ENCODE measurements around the gene FARP1. TPM values are rescaled to one million over a fixed set of nuclear protein-coding genes. Genes with fewer than 3 reads are reported as not detected.

Gene FARP1
- total RNA-seq, 4 donors from 2014 or later: 11.0 to 27.2 (median 13.6) TPM

- Histone ChIP-seq H3K27ac (no peak overlapping the region), H3K36me3 (peaks cover 23% of the 10 kb centered on the region), H3K27me3 (no peaks in the 10 kb centered on the region), H3K9me3 (no peaks in the 10 kb centered on the region), H3K4me1 (no peaks in the 10 kb centered on the region), H3K4me3 (no peak overlapping the region)
- no peak for DNase-seq (ENCODE audit: low spot score in 2 of 2)
- 86% methylated on average over 10 of the region's 10 CpGs for WGBS
- TF ChIP-seq POLR2AphosphoS5 (IDR thresholded peaks at IDR 0.05): no peak
- no peak for TF ChIP-seq POLR2A (IDR thresholded peaks at IDR 0.05)
- no peak for TF ChIP-seq EP300 (IDR thresholded peaks at IDR 0.05)
- no peak for TF ChIP-seq CTCF (IDR thresholded peaks at IDR 0.05)
Observed at GRCh38 chr13:98429081-98429480, 286.2 kb downstream of the FARP1 start.

DNA sequence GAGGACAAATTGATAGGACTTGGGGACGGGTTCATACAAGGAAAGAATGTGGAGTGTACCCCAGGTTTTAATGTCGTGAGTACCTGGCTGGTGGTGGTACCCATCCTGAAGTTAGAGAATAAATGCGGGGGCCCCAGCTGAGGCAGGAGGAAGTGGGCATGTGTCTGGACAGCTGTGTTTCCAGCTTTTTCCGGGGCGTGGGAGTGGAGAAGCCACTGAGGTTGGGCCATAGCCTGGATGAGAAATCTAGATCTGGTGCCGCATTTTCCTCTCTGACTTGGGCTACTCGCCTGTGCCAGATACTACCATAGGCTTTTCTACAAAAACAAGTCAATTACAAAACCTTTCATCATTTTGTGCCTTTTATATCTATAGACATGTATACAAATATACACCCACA lies 286.6 kb downstream of the FARP1 start:
- 90% methylated on average over 7 of the region's 7 CpGs for WGBS
- no peak overlapping the region for H3K4me3 ChIP-seq

DNA sequence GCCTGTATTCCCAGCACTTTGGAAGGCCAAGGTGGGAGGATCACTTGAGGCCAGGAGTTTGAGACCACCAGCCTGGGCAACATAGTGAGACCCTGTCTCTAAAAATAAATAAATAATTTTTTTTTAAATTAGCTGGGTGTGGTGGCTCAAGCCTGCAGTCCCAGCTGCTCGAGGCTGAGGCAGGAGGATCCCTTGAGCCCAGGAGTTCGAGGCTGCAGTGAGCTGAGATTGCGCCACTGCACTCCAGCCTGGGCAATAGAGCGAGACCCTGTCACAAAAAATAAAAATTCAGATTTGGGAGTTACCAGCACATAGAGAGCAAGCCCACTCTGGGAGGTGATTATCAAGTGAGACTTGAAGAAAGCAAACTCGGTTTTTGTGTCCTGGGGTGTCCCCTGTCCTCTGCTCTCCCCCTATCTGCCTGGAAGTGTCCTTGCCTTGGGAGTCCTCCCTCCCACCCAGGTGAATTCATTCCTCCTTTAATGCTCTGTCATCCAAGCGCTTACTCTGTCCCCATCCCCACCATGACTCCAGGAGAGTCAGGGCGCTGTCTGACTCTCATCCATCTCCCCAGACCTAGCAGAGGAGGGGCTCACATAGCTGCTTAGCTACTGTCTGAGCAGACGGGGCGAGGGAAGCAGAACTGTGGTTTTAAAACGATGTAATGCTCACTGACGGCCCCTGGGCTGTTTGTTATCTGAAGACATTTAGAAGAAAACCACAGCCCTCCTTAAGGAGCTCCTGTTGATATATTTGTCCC lies 287.3 kb downstream of the FARP1 start:
- Histone ChIP-seq H3K27me3 (no peaks in the 10 kb centered on the region), H3K4me1 (no peaks in the 10 kb centered on the region), H3K4me3 (no peak overlapping the region), H3K36me3 (peaks cover 23% of the 10 kb centered on the region), H3K27ac (no peak overlapping the region), H3K9me3 (no peaks in the 10 kb centered on the region)
- DNase-seq (ENCODE audit: low spot score in 2 of 2): no peak
- no peak for TF ChIP-seq CTCF (IDR thresholded peaks at IDR 0.05)
- TF ChIP-seq POLR2A (IDR thresholded peaks at IDR 0.05): no peak
- WGBS: 81% methylated on average over 11 of the region's 11 CpGs

More for the DNA sequence above, 286.6 kb downstream of the FARP1 start:
- Histone ChIP-seq H3K4me1 (no peaks in the 10 kb centered on the region), H3K27ac (no peak overlapping the region), H3K9me3 (no peaks in the 10 kb centered on the region), H3K36me3 (peaks cover 23% of the 10 kb centered on the region), H3K27me3 (no peaks in the 10 kb centered on the region)
- no peak for TF ChIP-seq CTCF (IDR thresholded peaks at IDR 0.05)
- no peak for TF ChIP-seq POLR2AphosphoS5 (IDR thresholded peaks at IDR 0.05)
- no peak for TF ChIP-seq POLR2A (IDR thresholded peaks at IDR 0.05)
- TF ChIP-seq EP300 (IDR thresholded peaks at IDR 0.05): no peak
- no peak for DNase-seq (ENCODE audit: low spot score in 2 of 2)

- H3K27ac ChIP-seq: no peak overlapping the region
- no peak overlapping the region for H3K4me3 ChIP-seq
- peaks cover 22% of the 10 kb centered on the region for H3K36me3 ChIP-seq
- TF ChIP-seq POLR2A (IDR thresholded peaks at IDR 0.05) (no peak), CTCF (IDR thresholded peaks at IDR 0.05) (no peak), EP300 (IDR thresholded peaks at IDR 0.05) (no peak), POLR2AphosphoS5 (IDR thresholded peaks at IDR 0.05) (no peak)
- H3K4me1 ChIP-seq: no peaks in the 10 kb centered on the region
- H3K9me3 ChIP-seq: no peaks in the 10 kb centered on the region
- DNase-seq (ENCODE audit: low spot score in 2 of 2): no peak
- 93% methylated on average over 11 of the region's 11 CpGs for WGBS
- H3K27me3 ChIP-seq: no peaks in the 10 kb centered on the region
Observed at GRCh38 chr13:98432638-98433037, 289.7 kb downstream of the FARP1 start.

GRCh38 chr13:98433654-98434053 lies 290.8 kb downstream of the FARP1 start:
- Histone ChIP-seq H3K27me3 (no peaks in the 10 kb centered on the region), H3K36me3 (peaks cover 14% of the 10 kb centered on the region), H3K4me1 (no peaks in the 10 kb centered on the region), H3K27ac (no peak overlapping the region), H3K9me3 (no peaks in the 10 kb centered on the region), H3K4me3 (no peak overlapping the region)
- no peak for DNase-seq (ENCODE audit: low spot score in 2 of 2)
- TF ChIP-seq CTCF (IDR thresholded peaks at IDR 0.05) (no peak), POLR2AphosphoS5 (IDR thresholded peaks at IDR 0.05) (no peak), EP300 (IDR thresholded peaks at IDR 0.05) (no peak), POLR2A (IDR thresholded peaks at IDR 0.05) (no peak)
- WGBS: 96% methylated on average over 10 of the region's 10 CpGs

All from suprapubic skin (tissue), 4 donors.